HepG2 (cell line): ENCODE measurements around the gene DUS3L. TPM values are rescaled to one million over a fixed set of nuclear protein-coding genes. Genes with fewer than 3 reads are reported as not detected.

Source experiments
- ATF6 ChIP-seq: sonication (generic); formaldehyde crosslinking; conservative IDR thresholded peaks from 2 replicates; pipeline ENCODE4 v1.4.0; 2020; ENCODE audit warnings: missing genetic modification reagents
- CEBPB ChIP-seq: IDR thresholded peaks from 2 replicates; pipeline ENCODE4 v1.6.1; 2011; ENCODE audit warnings: low read depth, low read length, improper control_type of control experiment, borderline replicate concordance
- FOXC1 ChIP-seq: sonication (generic); formaldehyde crosslinking; IDR thresholded peaks from 2 replicates; pipeline ENCODE4 v1.8.0; 2022; ENCODE audit warnings: mild to moderate bottlenecking, missing genetic modification reagents, borderline replicate concordance
- FOXP1 ChIP-seq, 2 experiments: fragments of 450-650 bp in 1 of 2; IDR thresholded peaks; 2 replicates each; pipeline ENCODE4 v1.6.1; 2017 to 2018; ENCODE audit warnings: antibody characterized with exemption in 1 of 2
- GFI1 ChIP-seq: sonication (generic); formaldehyde crosslinking; IDR thresholded peaks from 2 replicates; pipeline ENCODE4 v1.5.0; 2020; ENCODE audit warnings: missing genetic modification reagents, mild to moderate bottlenecking, borderline replicate concordance
- HHEX ChIP-seq: IDR thresholded peaks from 2 replicates; pipeline ENCODE4 v1.6.1; 2016; ENCODE audit warnings: control low read depth
- MXD1 ChIP-seq: sonication (generic); formaldehyde crosslinking; IDR thresholded peaks from 2 replicates; pipeline ENCODE4 v1.4.0; 2020; ENCODE audit warnings: mild to moderate bottlenecking, missing genetic modification reagents
- NFKBIZ ChIP-seq: IDR thresholded peaks from 2 replicates; pipeline ENCODE4 v1.6.1; 2018; ENCODE audit warnings: missing genetic modification reagents, missing compliant biosample characterization
- RAD21 ChIP-seq: fragments of 450-650 bp; formaldehyde crosslinking; IDR thresholded peaks from 2 replicates; pipeline ENCODE4 v1.5.0; 2020; ENCODE audit warnings: mild to moderate bottlenecking
- RBM22 ChIP-seq: fragments of 200-400 bp; formaldehyde crosslinking; optimal IDR thresholded peaks from 2 replicates; pipeline ENCODE3; 2017; ENCODE audit warnings: mild to moderate bottlenecking, low read length, moderate library complexity
- SMAD9 ChIP-seq: sonication (generic); formaldehyde crosslinking; IDR thresholded peaks from 2 replicates; pipeline ENCODE4 v1.5.1; 2020; ENCODE audit warnings: mild to moderate bottlenecking, missing genetic modification reagents
- STAG1 ChIP-seq: sonication (generic); formaldehyde crosslinking; IDR thresholded peaks from 2 replicates; pipeline ENCODE4 v1.4.0; 2020; ENCODE audit warnings: missing genetic modification reagents
- TEF ChIP-seq: sonication (generic); formaldehyde crosslinking; IDR thresholded peaks from 2 replicates; pipeline ENCODE4 v1.5.0; 2020; ENCODE audit warnings: missing genetic modification reagents
- ZBTB2 ChIP-seq: sonication (generic); formaldehyde crosslinking; IDR thresholded peaks from 2 replicates; pipeline ENCODE4 v1.8.0; 2022; ENCODE audit warnings: low read depth, missing genetic modification reagents
- ZBTB42 ChIP-seq: sonication (generic); formaldehyde crosslinking; IDR thresholded peaks from 2 replicates; pipeline ENCODE4 v1.5.0; 2020; ENCODE audit warnings: mild to moderate bottlenecking, missing genetic modification reagents
- ZKSCAN1 ChIP-seq: fragments of 150-350 bp; IDR thresholded peaks from 2 replicates; pipeline ENCODE4 v1.6.1; 2014; ENCODE audit warnings: low read length
- ZNF274 ChIP-seq: sonication (generic); formaldehyde crosslinking; IDR thresholded peaks from 2 replicates; pipeline ENCODE4 v1.5.1; 2020; ENCODE audit warnings: mild to moderate bottlenecking, missing genetic modification reagents
- ZNF354B ChIP-seq: sonication (generic); formaldehyde crosslinking; IDR thresholded peaks from 2 replicates; pipeline ENCODE4 v1.8.0; 2022; ENCODE audit warnings: mild to moderate bottlenecking, missing genetic modification reagents
- ZNF557 ChIP-seq: sonication (generic); formaldehyde crosslinking; IDR thresholded peaks from 2 replicates; pipeline ENCODE4 v1.4.0; 2020; ENCODE audit warnings: missing genetic modification reagents
- ZNF563 ChIP-seq: sonication (generic); formaldehyde crosslinking; IDR thresholded peaks from 2 replicates; pipeline ENCODE4 v1.8.0; 2022; ENCODE audit warnings: mild to moderate bottlenecking, moderate library complexity, missing genetic modification reagents
- ZNF607 ChIP-seq: sonication (generic); formaldehyde crosslinking; IDR thresholded peaks from 2 replicates; pipeline ENCODE4 v1.5.1; 2020; ENCODE audit warnings: missing genetic modification reagents, mild to moderate bottlenecking, borderline replicate concordance
- polyA plus RNA-seq, 8 experiments: library from polyadenylated mRNA; depleted of rRNA in 3 of 8; stranded (reverse) in 7 of 8; unstranded in 1 of 8; fragments of >200 nt; fragmentation: Illumina TruSeq in 4 of 8; extraction: Trizol in 4 of 8; gene quantifications; 2 replicates each; pipeline versions ENCODE4 v1.2.1 to v1.2.3, GENCODE V29; 2011 to 2016; ENCODE audit warnings: low read depth in 4 of 8, missing spikeins in 1 of 8, mixed read lengths in 1 of 8; ENCODE audit not compliant: insufficient read depth in 1 of 8
- total RNA-seq, 5 experiments: library from RNA; depleted of rRNA; stranded (reverse); fragments of >200 nt; fragmentation: Illumina TruSeq; extraction: Trizol; gene quantifications; 2 replicates each; pipeline ENCODE4 v1.2.3, GENCODE V29; 2016; ENCODE audit warnings: low read depth in 1 of 5
- TF ChIP-seq, protein P1 (sequence below): sonication (generic); formaldehyde crosslinking; IDR thresholded peaks from 2 replicates; pipeline ENCODE4 v1.4.0; 2020; ENCODE audit warnings: mild to moderate bottlenecking, missing genetic modification reagents
- TF ChIP-seq, protein P2 (sequence below): IDR thresholded peaks from 2 replicates; pipeline ENCODE4 v1.6.1; 2016; ENCODE audit warnings: mild to moderate bottlenecking, missing biosample characterization, missing genetic modification reagents
- TF ChIP-seq, protein P3 (sequence below): IDR thresholded peaks from 2 replicates; pipeline ENCODE4 v1.6.1; 2016; ENCODE audit warnings: missing genetic modification reagents, missing compliant biosample characterization

DUS3L gene
- total and polyA plus RNA-seq, 2 of the 13 experiments (the other 11 are each of a cell fraction or from before 2014, with no cell fraction given): 13.3 to 25.1 TPM

GRCh38 chr19:5805462-5806132 is 14.6 kb upstream of the DUS3L start (continued):
- TF ChIP-seq NFKBIZ (CRISPR knock-in tag) (no peak), MXD1 (CRISPR knock-in tag) (no peak), ZKSCAN1 (no peak), SMAD9 (no peak), HHEX (no peak), STAG1 (CRISPR knock-in tag) (peak; percentile 77), ATF6 (CRISPR knock-in tag) (no peak), RAD21 (CRISPR knock-in tag) (peak; percentile 82), FOXC1 (CRISPR knock-in tag) (0 out of 2 replicates have a peak, but pooled peaks have one; percentile 21), ZNF274 (0 out of 2 replicates have a peak, but pooled peaks have one; percentile 38), GFI1 (CRISPR knock-in tag) (no peak), FOXP1 (IDR thresholded peaks at IDR 0.05) (no peak), FOXP1 (CRISPR knock-in tag; IDR thresholded peaks at IDR 0.05) (no peak), ZNF563 (no peak), ZNF354B (CRISPR knock-in tag) (no peak), CEBPB (no peak), ZBTB2 (CRISPR knock-in tag) (no peak), TEF (CRISPR knock-in tag) (no peak), ZBTB42 (0 out of 2 replicates have a peak, but pooled peaks have one; percentile 46), RBM22 (no peak), ZNF607 (0 out of 2 replicates have a peak, but pooled peaks have one; percentile 7), ZNF557 (CRISPR knock-in tag) (no peak)
- TF ChIP-seq, protein P1, sequence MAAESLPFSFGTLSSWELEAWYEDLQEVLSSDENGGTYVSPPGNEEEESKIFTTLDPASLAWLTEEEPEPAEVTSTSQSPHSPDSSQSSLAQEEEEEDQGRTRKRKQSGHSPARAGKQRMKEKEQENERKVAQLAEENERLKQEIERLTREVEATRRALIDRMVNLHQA (CRISPR knock-in tag): no peak
- TF ChIP-seq, protein P2, sequence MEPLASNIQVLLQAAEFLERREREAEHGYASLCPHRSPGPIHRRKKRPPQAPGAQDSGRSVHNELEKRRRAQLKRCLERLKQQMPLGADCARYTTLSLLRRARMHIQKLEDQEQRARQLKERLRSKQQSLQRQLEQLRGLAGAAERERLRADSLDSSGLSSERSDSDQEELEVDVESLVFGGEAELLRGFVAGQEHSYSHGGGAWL (CRISPR knock-in tag): 0 out of 2 replicates have a peak, but pooled peaks have one; percentile 32
- TF ChIP-seq, protein P3, sequence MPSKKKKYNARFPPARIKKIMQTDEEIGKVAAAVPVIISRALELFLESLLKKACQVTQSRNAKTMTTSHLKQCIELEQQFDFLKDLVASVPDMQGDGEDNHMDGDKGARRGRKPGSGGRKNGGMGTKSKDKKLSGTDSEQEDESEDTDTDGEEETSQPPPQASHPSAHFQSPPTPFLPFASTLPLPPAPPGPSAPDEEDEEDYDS (CRISPR knock-in tag): no peak
